Smooth muscle cell (in vitro differentiated cells): ENCODE data around the gene OPHN1. TPM values are rescaled to one million over a fixed set of nuclear protein-coding genes. Genes with fewer than 3 reads are reported as not detected.

ENCODE experiments used
- DNase-seq: peaks from one replicate; lab custom pipeline; 2025; ENCODE audit not compliant: unreplicated experiment; lab: John Stamatoyannopoulos, UW
- H2AFZ ChIP-seq: fragments of 200-600 bp; sonication (generic); 2 replicates; pipeline ENCODE4 v1.6.0; 2016; ENCODE audit warnings: antibody characterized with exemption, low read depth, mild to moderate bottlenecking
- H3F3A ChIP-seq: fragments of 200-600 bp; sonication (generic); 2 replicates; pipeline ENCODE4 v1.6.0; 2017; ENCODE audit warnings: antibody characterized with exemption, low read depth
- H3K27ac ChIP-seq: fragments of 200-600 bp; sonication (generic); 2 replicates; pipeline ENCODE4 v1.5.1; 2016; ENCODE audit warnings: low read depth, mild to moderate bottlenecking
- H3K27me3 ChIP-seq: fragments of 200-600 bp; sonication (generic); 2 replicates; pipeline ENCODE4 v1.6.1; 2016; ENCODE audit warnings: low read depth, mild to moderate bottlenecking
- H3K36me3 ChIP-seq: fragments of 200-600 bp; sonication (generic); 2 replicates; pipeline ENCODE4 v1.5.1; 2016; ENCODE audit warnings: low read depth
- H3K4me1 ChIP-seq: fragments of 200-600 bp; sonication (generic); 2 replicates; pipeline ENCODE4 v1.5.1; 2016; ENCODE audit warnings: low read depth
- H3K4me2 ChIP-seq: fragments of 200-600 bp; sonication (generic); 2 replicates; pipeline ENCODE4 v1.6.0; 2016; ENCODE audit warnings: mild to moderate bottlenecking
- H3K4me3 ChIP-seq: fragments of 200-600 bp; sonication (generic); 2 replicates; pipeline ENCODE4 v1.5.1; 2016; ENCODE audit warnings: mild to moderate bottlenecking
- H3K79me2 ChIP-seq: fragments of 200-600 bp; sonication (generic); 2 replicates; pipeline ENCODE4 v1.6.0; 2016; ENCODE audit warnings: low read depth, mild to moderate bottlenecking
- H3K9ac ChIP-seq: fragments of 200-600 bp; sonication (generic); 2 replicates; pipeline ENCODE4 v1.6.0; 2016; ENCODE audit warnings: low read depth
- H3K9me3 ChIP-seq: fragments of 200-600 bp; sonication (generic); replicated peaks from 2 replicates; pipeline ENCODE4 v1.5.1; 2016; ENCODE audit warnings: low read depth
- H4K20me1 ChIP-seq: fragments of 200-600 bp; sonication (generic); 2 replicates; pipeline ENCODE4 v1.6.0; 2016; ENCODE audit warnings: low read depth
- WGBS: methylation state at CpG from one replicate; pipeline ENCODE4 v1.1.7; 2016; ENCODE audit warnings: low lambda C conversion rate; 5-methylcytosine and 5-hydroxymethylcytosine counted together
- polyA plus RNA-seq: library from polyadenylated mRNA; unstranded; fragments of >200 nt; fragmentation: Nextera tagmentation; extraction: Ambion mirVana; gene quantifications from 2 replicates; pipeline ENCODE4 v1.2.1, GENCODE V29; 2016
- total RNA-seq: library from RNA; depleted of rRNA; stranded (reverse); fragments of >200 nt; gene quantifications from 2 replicates; pipeline ENCODE4 v1.2.3, GENCODE V29; 2014
- TF ChIP-seq, protein P1 (sequence below): fragments of 200-600 bp; sonication (generic); IDR thresholded peaks from 2 replicates; pipeline ENCODE4 v1.5.1; 2017; ENCODE audit warnings: borderline replicate concordance, mild to moderate bottlenecking, antibody characterized with exemption; ENCODE audit not compliant: insufficient read depth, poor library complexity, severe bottlenecking

Gene OPHN1
- total and polyA plus RNA-seq, 2 experiments from 2014 or later: 1.1 to 2.3 TPM

DNA sequence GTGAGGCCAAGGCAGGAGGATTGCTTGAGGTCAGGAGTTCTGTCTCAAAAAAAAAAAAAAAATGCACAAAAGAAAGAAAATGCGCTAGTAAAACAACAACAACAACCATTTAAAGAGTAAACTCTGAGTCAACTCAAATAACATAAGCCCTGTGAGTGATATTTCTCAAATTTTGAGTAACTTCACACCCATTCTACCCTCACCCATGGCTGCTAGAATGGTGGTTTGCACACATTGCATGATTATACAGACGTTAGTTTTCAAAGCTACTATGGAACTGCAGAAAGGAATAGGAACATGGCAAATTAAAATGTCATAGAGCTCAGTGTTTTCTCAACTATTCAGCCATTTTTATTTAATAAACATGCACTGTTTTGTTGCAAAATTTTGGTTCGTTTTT, 145.9 kb downstream of the OPHN1 start:
- H3K4me2 ChIP-seq: no peak overlapping the region
- H3K27ac ChIP-seq: no peak overlapping the region
- no peaks in the 10 kb centered on the region for H3K27me3 ChIP-seq
- 62% methylated on average over 3 of the region's 3 CpGs for WGBS
- no peaks in the 10 kb centered on the region for H3K79me2 ChIP-seq
- no peaks in the 10 kb centered on the region for H3F3A ChIP-seq
- H4K20me1 ChIP-seq: no peaks in the 10 kb centered on the region
- no peak overlapping the region for H3K4me3 ChIP-seq
- no peaks in the 10 kb centered on the region for H3K9me3 ChIP-seq
- no peaks in the 10 kb centered on the region for H3K36me3 ChIP-seq
- H3K4me1 ChIP-seq: no peaks in the 10 kb centered on the region
- no peak for DNase-seq
- H2AFZ ChIP-seq: no peak overlapping the region
- no peak overlapping the region for H3K9ac ChIP-seq
- TF ChIP-seq, protein P1, sequence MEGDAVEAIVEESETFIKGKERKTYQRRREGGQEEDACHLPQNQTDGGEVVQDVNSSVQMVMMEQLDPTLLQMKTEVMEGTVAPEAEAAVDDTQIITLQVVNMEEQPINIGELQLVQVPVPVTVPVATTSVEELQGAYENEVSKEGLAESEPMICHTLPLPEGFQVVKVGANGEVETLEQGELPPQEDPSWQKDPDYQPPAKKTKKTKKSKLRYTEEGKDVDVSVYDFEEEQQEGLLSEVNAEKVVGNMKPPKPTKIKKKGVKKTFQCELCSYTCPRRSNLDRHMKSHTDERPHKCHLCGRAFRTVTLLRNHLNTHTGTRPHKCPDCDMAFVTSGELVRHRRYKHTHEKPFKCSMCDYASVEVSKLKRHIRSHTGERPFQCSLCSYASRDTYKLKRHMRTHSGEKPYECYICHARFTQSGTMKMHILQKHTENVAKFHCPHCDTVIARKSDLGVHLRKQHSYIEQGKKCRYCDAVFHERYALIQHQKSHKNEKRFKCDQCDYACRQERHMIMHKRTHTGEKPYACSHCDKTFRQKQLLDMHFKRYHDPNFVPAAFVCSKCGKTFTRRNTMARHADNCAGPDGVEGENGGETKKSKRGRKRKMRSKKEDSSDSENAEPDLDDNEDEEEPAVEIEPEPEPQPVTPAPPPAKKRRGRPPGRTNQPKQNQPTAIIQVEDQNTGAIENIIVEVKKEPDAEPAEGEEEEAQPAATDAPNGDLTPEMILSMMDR: no peak

DNA sequence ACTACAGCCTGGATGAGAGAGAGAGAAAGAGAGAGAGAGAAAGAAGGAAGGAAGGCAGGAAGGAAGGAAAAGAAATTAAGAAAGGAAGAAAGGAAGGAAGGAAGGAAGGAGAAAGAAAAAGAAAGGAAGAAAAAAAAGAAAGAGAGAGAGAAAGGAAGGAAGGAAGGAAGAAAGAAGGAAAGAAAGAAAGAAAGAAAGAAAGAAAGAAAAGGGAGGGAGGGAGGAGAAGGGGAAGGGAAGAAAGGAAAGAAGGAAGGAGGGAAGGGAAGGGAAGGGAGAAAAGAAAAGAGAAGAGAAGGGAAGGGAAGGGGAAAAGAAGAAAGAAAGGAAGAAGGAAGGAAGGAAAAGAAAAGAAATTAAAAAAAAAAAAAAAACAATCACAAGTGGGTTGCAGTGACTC, 146.3 kb downstream of the OPHN1 start:
- Histone ChIP-seq H3K36me3 (no peaks in the 10 kb centered on the region), H3K9ac (no peak overlapping the region), H3K27ac (no peak overlapping the region), H3K4me2 (no peak overlapping the region), H3F3A (no peaks in the 10 kb centered on the region), H3K9me3 (no peaks in the 10 kb centered on the region), H2AFZ (no peak overlapping the region), H3K79me2 (no peaks in the 10 kb centered on the region), H3K4me1 (no peaks in the 10 kb centered on the region), H3K4me3 (no peak overlapping the region), H4K20me1 (no peaks in the 10 kb centered on the region), H3K27me3 (no peaks in the 10 kb centered on the region)
- no peak for DNase-seq
- TF ChIP-seq, protein P1: no peak

DNA sequence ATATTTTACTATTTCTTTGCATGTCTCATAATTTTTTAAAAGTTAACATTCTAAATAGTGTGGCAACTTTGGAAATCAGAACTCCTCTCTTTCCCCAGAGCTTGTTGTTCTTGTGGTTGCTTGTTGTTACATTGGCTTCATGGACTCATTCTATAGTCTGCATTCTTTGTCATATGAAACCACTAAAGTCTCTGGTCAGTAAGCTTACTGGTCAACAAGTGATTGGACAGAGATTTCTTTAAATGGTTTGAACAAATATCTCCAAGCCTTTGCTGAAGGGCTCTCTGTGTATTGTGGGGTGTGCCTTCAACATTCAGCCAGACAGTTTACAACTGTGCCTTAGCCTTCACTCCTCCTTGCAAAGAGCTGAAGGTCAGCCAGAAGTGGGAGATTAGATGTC, 147.2 kb downstream of the OPHN1 start:
- no peak overlapping the region for H3K27ac ChIP-seq
- no peaks in the 10 kb centered on the region for H3K79me2 ChIP-seq
- no peaks in the 10 kb centered on the region for H3F3A ChIP-seq
- TF ChIP-seq, protein P1: no peak
- H2AFZ ChIP-seq: no peak overlapping the region
- H3K9ac ChIP-seq: no peak overlapping the region
- no peaks in the 10 kb centered on the region for H3K36me3 ChIP-seq
- H4K20me1 ChIP-seq: no peaks in the 10 kb centered on the region
- H3K27me3 ChIP-seq: no peaks in the 10 kb centered on the region
- H3K4me2 ChIP-seq: no peak overlapping the region
- no peak for DNase-seq
- H3K9me3 ChIP-seq: no peaks in the 10 kb centered on the region
- no peaks in the 10 kb centered on the region for H3K4me1 ChIP-seq
- H3K4me3 ChIP-seq: no peak overlapping the region

DNA sequence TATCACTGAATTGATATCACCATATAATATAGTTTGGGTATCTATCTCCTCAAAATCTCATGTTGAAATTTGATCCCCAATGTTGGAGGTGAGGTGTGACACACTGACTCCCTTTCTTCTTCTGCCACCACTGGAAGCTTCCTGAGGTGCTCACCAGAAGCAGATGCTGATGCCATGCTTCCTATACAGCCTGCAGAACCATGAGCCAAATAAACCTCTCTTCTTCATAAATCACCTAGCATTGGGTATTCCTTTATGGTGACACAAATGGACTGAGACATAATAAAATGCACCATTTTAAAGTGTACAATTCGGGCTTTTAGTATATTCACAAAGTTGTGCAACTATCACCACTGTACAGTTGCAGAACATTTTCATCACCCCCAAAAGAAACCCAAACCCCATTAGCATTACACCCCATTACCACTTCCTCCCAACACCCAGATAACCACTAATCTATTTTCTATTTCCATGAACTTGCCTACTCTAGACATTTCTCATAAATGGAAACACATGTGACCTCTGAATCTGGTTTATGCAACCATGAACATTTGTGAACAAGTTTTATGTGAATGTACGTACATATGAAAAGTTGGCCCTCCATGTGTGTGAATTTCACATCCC, 148.9 kb downstream of the OPHN1 start:
- WGBS: 78% methylated on average over 2 of the region's 2 CpGs
- Histone ChIP-seq H3K4me3 (no peak overlapping the region), H3K9ac (no peak overlapping the region), H3K9me3 (no peaks in the 10 kb centered on the region), H2AFZ (no peak overlapping the region), H3K36me3 (no peaks in the 10 kb centered on the region), H3K4me2 (no peak overlapping the region), H3F3A (no peaks in the 10 kb centered on the region), H3K79me2 (no peaks in the 10 kb centered on the region), H3K4me1 (no peaks in the 10 kb centered on the region), H4K20me1 (no peaks in the 10 kb centered on the region), H3K27me3 (no peaks in the 10 kb centered on the region), H3K27ac (no peak overlapping the region)
- no peak for DNase-seq
- TF ChIP-seq, protein P1: no peak
